HG03558 (cell line): ENCODE data around the gene NUMB.
"Not testable (repeated sequence)": the region's sequence is repeated elsewhere in the genome, so short reads cannot be mapped to it uniquely, and the experiment has no call there.

Source experiments
- ATAC-seq: cut with Tn5 transposase; IDR thresholded peaks from one replicate; pipeline ENCODE4 v1.9.1; 2021; ENCODE audit warnings: moderate number of reproducible peaks; ENCODE audit not compliant: unreplicated experiment; ENCODE audit errors: extremely low read depth

The NUMB gene

GRCh38 chr14:73370561-73370960, 87.8 kb downstream of the NUMB start:
- no peak for ATAC-seq

DNA sequence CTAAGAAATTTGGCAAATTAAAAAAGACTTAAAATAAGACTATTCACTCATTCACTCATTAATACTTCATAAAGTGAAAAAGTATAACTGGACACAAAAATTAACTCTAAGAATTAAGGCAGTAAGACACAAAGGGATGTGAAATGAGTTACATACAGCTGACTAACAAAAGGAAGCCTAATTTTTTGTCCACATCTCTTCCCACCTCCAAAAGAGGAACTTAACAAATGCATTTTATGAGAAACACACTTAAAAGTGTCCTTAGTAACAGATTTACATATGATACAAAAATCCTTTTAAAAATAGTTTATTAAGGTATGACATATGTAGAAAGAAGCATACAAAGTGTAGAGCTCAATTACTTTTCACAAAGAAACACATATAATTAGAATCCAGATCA, 88.9 kb downstream of the NUMB start:
- ATAC-seq: no peak

DNA sequence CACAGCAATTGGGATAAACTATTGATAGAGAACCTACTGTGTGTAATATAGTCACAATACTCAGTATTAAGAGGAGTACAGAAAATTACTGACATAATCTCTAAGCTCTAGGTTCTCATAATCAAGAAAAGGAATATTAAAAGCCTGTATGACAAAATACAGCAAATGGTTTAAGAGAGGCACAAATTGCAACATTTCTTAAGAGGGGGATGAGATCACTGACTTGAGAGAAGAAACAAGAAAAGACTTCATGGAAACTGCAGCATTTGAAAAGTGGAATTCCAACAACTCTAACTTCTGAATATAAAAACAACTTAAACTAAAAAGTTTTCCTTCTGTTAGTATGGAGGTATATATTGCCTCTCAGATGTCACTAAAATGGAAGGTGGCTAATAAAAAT, 89.7 kb downstream of the NUMB start:
- no peak for ATAC-seq

DNA sequence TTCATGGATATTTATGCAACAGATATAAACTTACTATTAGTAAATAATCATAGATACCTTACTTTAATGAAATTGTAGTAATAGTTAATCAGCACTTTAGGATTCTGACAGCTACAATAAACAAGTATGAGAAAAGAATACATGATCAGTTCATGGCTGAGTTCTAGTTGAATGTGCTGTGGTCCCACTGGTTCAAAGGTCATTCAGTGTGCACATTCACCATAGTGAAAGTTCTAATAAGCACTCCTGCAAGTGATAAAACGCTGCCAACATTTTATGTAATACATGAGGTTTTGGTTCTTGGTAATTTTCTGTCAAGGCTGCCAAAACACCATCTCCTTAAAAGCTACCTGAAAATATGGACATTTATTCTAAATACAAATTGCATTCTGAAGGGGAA, 92.6 kb downstream of the NUMB start:
- no peak for ATAC-seq

- no peak for ATAC-seq
Measured at GRCh38 chr14:73364559-73364958, 93.8 kb downstream of the NUMB start.

DNA sequence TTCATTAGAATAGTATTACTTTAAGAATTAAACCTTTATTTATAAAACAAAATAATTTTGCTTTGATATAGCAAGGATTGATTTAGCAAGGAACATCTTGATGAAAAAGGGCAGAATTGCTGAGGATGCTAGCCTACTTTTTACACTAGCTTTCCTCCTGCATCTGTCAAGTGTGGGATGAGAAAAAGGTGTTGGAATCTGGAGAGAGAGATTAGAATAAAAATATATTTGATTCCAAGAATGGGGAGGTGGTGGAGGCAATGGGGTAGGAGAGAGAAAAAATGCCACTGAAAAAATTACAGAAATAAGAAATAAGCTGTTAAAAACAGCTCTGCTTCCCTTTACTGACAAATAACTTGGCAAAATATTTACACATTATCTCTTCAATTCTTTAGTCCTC, 98.9 kb downstream of the NUMB start:
- no peak for ATAC-seq

DNA sequence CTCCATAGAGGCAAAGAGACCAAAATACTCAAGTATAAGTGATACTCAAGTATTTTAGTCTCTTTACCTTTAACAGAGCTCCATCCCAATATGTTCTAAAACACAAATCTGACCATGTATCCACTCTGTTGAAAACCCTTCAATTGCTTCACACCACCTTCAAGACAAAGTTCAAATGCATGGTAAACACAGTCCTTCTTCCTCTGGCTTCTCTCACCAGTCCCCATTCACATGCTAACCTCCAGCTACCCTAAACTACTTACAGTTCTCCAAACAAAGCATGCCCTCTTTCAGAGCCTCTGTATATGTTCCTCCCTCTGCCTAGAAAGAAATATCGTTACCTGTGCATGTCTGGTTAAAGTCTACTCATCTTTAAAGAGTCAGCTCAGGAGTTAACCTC, 100.2 kb downstream of the NUMB start:
- ATAC-seq: no peak

DNA sequence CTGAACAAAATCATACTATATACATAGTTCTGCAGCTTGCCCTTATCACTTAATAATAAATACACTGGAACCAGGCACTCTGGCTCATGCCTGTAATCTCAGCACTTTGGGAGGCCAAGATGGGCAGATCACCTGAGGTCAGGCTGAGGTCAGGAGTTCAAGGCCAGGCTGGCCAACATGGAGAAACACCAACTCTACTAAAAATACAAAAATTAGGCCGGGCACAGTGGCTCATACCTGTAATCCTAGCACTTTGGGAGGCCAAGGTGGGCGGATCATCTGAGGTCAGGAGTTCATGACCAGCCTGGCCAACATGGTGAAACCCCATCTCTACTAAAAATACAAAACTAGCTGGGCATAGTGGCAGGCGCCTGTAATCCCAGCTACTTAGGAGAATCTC, 109.3 kb downstream of the NUMB start:
- not testable (repeated sequence) for ATAC-seq

DNA sequence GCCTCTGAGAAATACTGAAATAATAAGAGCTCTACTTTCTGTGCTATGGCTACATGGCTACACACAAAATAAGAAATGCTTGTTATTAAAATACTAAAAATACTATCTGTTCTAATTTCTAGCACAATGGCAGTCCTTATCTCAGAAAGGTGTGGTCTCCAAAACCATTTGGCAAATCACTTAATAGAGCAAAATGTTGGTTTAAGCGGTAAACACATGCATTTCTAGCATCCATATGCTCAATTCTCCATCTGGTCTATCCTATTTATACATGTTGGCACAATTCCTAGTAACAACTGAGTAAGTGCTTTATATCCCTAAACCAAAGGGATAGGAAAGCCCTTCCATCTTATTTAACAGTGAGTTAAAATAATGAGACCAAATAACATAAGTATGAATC, 114.0 kb downstream of the NUMB start:
- no peak for ATAC-seq

GRCh38 chr14:73342670-73343069, 115.7 kb downstream of the NUMB start:
- no peak for ATAC-seq

- no peak for ATAC-seq
Measured at GRCh38 chr14:73339846-73340595, 118.3 kb downstream of the NUMB start.

DNA sequence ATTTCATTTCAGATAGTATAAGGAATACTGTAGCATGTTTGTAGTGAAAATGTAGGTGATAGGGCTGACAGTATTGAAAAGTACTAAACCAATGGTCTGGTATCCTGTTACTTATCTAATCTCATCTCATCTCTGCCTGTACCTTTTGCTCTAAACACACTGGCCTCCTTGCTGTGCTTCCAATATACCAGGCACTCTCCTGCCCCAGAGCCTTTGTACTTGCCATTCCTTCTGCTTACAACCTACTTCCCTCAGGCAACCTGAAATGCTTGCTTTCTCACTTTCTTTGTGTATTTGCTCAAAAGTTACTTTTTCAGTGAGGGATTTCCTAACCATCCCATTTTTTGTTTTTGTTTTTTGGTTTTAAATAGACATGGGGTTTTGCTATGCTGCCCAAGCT, 119.1 kb downstream of the NUMB start:
- ATAC-seq: no peak

DNA sequence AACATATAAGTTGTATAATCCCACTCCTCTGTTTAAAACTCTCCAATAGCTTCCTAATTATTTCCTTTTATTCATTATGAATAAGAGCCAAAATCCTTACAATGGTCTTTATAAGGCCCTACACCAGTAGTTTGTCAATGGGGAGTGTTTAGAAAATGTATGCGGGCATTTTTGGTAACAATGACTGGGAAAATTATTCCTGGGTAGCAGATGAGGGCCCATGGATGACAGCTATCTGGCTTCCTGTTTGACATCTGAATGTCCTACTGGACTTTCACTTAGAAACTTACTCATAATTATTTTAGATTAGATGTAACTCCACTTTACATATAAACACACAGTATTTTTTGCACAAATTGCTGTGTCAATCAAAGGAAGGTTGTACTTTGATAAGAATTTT, 119.8 kb downstream of the NUMB start:
- ATAC-seq: no peak

- ATAC-seq: no peak
Measured at GRCh38 chr14:73333031-73333430, 125.3 kb downstream of the NUMB start.

DNA sequence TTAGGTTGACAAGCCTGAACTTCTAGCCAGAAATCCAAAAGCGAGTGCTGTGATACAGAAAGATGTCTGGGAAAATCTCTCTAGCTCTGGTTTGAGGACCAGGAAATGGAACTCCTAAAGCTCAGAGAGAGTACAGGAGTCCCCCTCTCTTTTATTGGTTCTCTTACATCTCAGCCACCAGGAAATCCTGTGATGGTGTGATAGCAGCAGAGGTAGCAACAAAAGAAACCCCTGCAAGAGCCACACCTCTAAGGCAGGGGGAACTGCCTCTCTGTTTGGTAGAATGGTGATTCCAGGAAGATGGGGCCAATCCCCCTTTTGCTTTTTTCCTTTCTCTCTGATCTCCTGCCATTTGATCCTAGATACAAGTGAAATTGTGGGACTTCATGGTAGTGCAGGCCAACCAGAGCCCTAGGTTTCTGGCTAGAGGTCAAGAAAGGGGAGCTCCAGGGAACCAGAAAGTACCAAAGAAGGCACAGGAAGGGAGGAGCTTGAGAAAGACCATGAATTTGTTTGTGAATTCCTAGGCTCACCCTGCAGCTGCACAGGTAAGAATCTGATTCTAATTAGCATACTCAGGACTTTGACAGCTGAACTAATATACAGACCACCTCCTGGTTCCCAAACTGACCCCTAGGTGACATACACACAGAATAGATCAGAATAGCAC, 132.6 kb downstream of the NUMB start:
- no peak for ATAC-seq

GRCh38 chr14:73325063-73325462, 133.3 kb downstream of the NUMB start:
- no peak for ATAC-seq

- no peak for ATAC-seq
Measured at GRCh38 chr14:73324533-73324932, 133.8 kb downstream of the NUMB start.

DNA sequence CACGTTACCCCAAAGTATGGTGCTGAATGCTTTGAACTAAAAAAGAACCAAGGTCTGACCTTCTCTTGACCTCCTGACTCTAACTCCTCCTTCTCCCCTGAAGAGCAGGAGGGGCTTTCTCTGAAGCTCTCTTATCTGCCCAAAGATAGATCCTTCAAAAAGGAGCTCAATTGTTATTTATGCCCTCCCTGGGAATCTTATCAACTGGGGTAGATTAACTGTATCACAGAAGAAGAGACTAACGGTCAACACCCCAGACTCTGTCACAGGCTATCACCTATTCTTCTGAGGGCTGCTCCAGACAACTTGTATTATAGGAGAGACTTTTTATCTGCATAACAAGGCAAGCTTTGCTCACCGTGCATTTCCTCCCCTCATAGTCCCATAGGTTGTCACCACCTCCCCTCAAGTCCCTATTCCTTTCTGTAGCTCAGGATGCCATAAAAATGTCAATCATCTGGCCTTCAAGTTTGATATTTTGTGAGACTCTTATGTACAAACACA, 134.4 kb downstream of the NUMB start:
- ATAC-seq: no peak

GRCh38 chr14:73313151-73313550, 145.2 kb downstream of the NUMB start:
- no peak for ATAC-seq

DNA sequence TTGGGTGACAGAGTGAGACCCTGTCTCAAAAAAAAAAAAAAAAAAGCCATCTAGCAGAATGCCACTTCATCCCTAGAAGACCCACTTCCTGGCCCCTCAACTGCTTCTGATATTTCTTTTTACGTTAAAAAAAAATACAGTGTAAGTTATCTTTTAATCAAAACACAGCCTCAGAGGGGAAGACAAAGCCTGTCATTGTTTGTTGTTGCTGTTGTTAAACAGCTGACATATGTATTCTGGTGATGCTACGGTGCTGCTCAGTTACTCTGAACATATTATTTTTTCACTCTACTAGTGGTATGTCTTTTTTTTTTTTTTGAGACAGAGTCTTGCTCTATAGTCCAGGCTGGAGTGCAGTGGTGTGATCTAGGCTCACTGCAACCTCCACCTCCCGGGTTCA, 145.7 kb downstream of the NUMB start:
- ATAC-seq: no peak

GRCh38 chr14:73311708-73312030, 146.7 kb downstream of the NUMB start:
- ATAC-seq: no peak

GRCh38 chr14:73309207-73309606, 149.1 kb downstream of the NUMB start:
- ATAC-seq: not testable (repeated sequence)
